NT2/D1 (cell line): ENCODE data around the gene CEP57.

Source experiments
- YY1 ChIP-seq: IDR thresholded peaks from 2 replicates; pipeline ENCODE4 v1.6.1; 2011; ENCODE audit not compliant: insufficient read length, insufficient read depth
- ZNF274 ChIP-seq: IDR thresholded peaks from 2 replicates; pipeline ENCODE4 v1.6.1; 2011; ENCODE audit warnings: mild to moderate bottlenecking, low read depth, low read length

DNA sequence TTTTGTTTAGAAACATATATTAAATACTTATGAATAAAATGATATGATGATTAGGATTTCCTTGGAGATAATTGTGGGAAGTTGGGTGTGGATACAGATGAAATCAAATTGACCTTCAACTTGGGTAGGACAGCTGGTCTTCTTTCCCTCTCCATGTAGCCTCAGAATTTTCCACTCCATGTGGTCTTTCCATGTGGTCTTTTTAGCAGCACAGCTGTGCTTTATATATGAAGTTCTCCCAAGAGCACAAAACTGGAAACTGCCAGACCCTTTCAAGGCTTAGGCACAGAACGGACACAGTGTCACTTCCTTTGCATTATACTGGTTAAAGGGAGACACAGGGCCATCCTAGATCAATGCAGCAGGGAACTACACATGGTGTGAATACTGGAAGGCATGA is 29.4 kb upstream of the CEP57 start:
- TF ChIP-seq ZNF274 (no peak), YY1 (no peak)
